ENCODE data around the gene PITPNC1. TPM values are rescaled to one million over a fixed set of nuclear protein-coding genes. Genes with fewer than 3 reads are reported as not detected.

Gene PITPNC1
- total and polyA plus RNA-seq, 2 donors (not counting 1 experiment from before 2014, with no cell fraction given): 5.8 to 7.1 TPM

- TF ChIP-seq EZH2 (IDR thresholded peaks at IDR 0.05; ENCODE audit: low read length, missing control alignments) (no peak), CTCF (conservative IDR thresholded peaks at IDR 0.05 in 1 of 2, IDR thresholded peaks at IDR 0.05 in 1 of 2; ENCODE audit: low read depth in 1 of 2, low read length in 2 of 2) (no peak)
- H2AFZ ChIP-seq (ENCODE audit: low read length): no peak overlapping the region
- H3K4me3 ChIP-seq (replicated peaks in 1 of 4; ENCODE audit: control extremely low read depth in 1 of 4, insufficient read depth in 1 of 4, low read depth in 3 of 4, low read length in 4 of 4): no peak overlapping the region
- H3K4me2 ChIP-seq (ENCODE audit: extremely low read depth, insufficient read depth, low read length): no peak overlapping the region
- no peak for DNase-seq (ENCODE audit: low read depth in 2 of 2)
- H3K79me2 ChIP-seq (ENCODE audit: control insufficient read depth, insufficient read depth, low read length): no peaks in the 10 kb centered on the region
- no peaks in the 10 kb centered on the region for H3K9me3 ChIP-seq (ENCODE audit: control insufficient read depth, insufficient read depth, low read depth, low read length)
- no peaks in the 10 kb centered on the region for H3K4me1 ChIP-seq (ENCODE audit: control insufficient read depth, extremely low read depth, insufficient read depth, low read length)
- peaks cover 2% of the 10 kb centered on the region for H3K36me3 ChIP-seq (ENCODE audit: control insufficient read depth, insufficient read depth, low read length)
- H3K9ac ChIP-seq (ENCODE audit: insufficient read depth, low read length): no peak overlapping the region
- no peaks in the 10 kb centered on the region for H4K20me1 ChIP-seq (ENCODE audit: control insufficient read depth, extremely low read depth, insufficient read depth, low read length)
- H3K27ac ChIP-seq (ENCODE audit: insufficient read depth, low read length): no peak overlapping the region
- H3K27me3 ChIP-seq (ENCODE audit: control insufficient read depth, insufficient read depth, low read length): no peaks in the 10 kb centered on the region
Observed at GRCh38 chr17:67742025-67742424, 364.9 kb downstream of the PITPNC1 start.

Other genes with a start within 250 kb of the PITPNC1 start
- gene HELZ, start 132.1 kb upstream of the PITPNC1 start, total RNA-seq: 28.1 and 39.8 TPM in 2 replicates
- 14.1 and 18.9 TPM in 2 replicates for gene HELZ, start 132.1 kb upstream of the PITPNC1 start, polyA plus RNA-seq
- gene PSMD12, start 10.7 kb upstream of the PITPNC1 start, total RNA-seq: 19.3 and 21.3 TPM in 2 replicates
- 66.2 and 74.2 TPM in 2 replicates for gene PSMD12, start 10.7 kb upstream of the PITPNC1 start, polyA plus RNA-seq

Measured in fibroblast of lung (primary cell).